A673 (cell line): Measurements from ENCODE around the gene RALGAPA2. TPM values are rescaled to one million over a fixed set of nuclear protein-coding genes. Genes with fewer than 3 reads are reported as not detected.

Experiments
- BruUV-seq: library from RNA; stranded (reverse); fragments of 400-500 nt; replicated peaks from 2 replicates; lab custom pipeline; 2021; lab: Mats Ljungman, UMichigan
- CTCF ChIA-PET: fragments of 300-600 bp; sonication (Branson Sonifier 250); formaldehyde crosslinking; loops from one replicate; lab custom pipeline; 2022; ENCODE audit warnings: antibody characterized with exemption; lab: Charles Lee
- POLR2A ChIA-PET: fragments of 300-600 bp; sonication (Branson Sonifier 250); formaldehyde crosslinking; loops from one replicate; lab custom pipeline; 2022; ENCODE audit warnings: antibody characterized with exemption; ENCODE audit not compliant: low non-redundant PET; lab: Charles Lee
- DNase-seq: peaks from one replicate; pipeline ENCODE4 v3.0.0-alpha.2; 2015; ENCODE audit warnings: low spot score
- H3K27ac ChIP-seq: fragments of 200-600 bp; sonication (generic); 2 replicates; pipeline ENCODE4 v1.5.1; 2016; ENCODE audit warnings: mixed run types, low read depth, mild to moderate bottlenecking, mixed read lengths, antibody characterized with exemption, low read length; ENCODE audit not compliant: poor library complexity, severe bottlenecking
- H3K27me3 ChIP-seq: fragments of 200-600 bp; sonication (generic); replicated peaks from 2 replicates; pipeline ENCODE4 v1.6.1; 2017; ENCODE audit warnings: mixed run types, low read depth, mild to moderate bottlenecking, mixed read lengths, antibody characterized with exemption, low read length; ENCODE audit not compliant: insufficient read depth, poor library complexity
- H3K36me3 ChIP-seq: fragments of 200-600 bp; sonication (generic); 2 replicates; pipeline ENCODE4 v1.6.1; 2016; ENCODE audit warnings: mixed run types, mild to moderate bottlenecking, mixed read lengths, antibody characterized with exemption, low read length; ENCODE audit not compliant: insufficient read depth, poor library complexity, severe bottlenecking
- H3K4me1 ChIP-seq: fragments of 200-600 bp; sonication (generic); 2 replicates; pipeline ENCODE4 v1.6.1; 2017; ENCODE audit warnings: mixed run types, mild to moderate bottlenecking, mixed read lengths, antibody characterized with exemption, low read length; ENCODE audit not compliant: insufficient read depth, poor library complexity, severe bottlenecking
- H3K4me3 ChIP-seq: fragments of 200-600 bp; sonication (generic); 2 replicates; pipeline ENCODE4 v1.5.1; 2016; ENCODE audit warnings: low read depth, mixed run types, mild to moderate bottlenecking, mixed read lengths, low read length; ENCODE audit not compliant: poor library complexity, severe bottlenecking
- H3K9me3 ChIP-seq: fragments of 200-600 bp; sonication (generic); 2 replicates; pipeline ENCODE4 v1.6.1; 2016; ENCODE audit warnings: mixed run types, low read depth, mild to moderate bottlenecking, mixed read lengths, antibody characterized with exemption, low read length; ENCODE audit not compliant: poor library complexity, severe bottlenecking
- CTCF ChIP-seq: fragments of 300-800, 200-600 bp; sonication (generic); conservative IDR thresholded peaks from 2 replicates; pipeline ENCODE4 v1.5.1; 2017; ENCODE audit warnings: low read depth, mild to moderate bottlenecking, antibody characterized with exemption, low read length, moderate library complexity, mixed read lengths
- EZH2 ChIP-seq: fragments of 200-600 bp; sonication (generic); IDR thresholded peaks from 2 replicates; pipeline ENCODE4 v1.6.1; 2017; ENCODE audit warnings: borderline replicate concordance, low read depth, mild to moderate bottlenecking, mixed read lengths, antibody characterized with exemption, low read length; ENCODE audit not compliant: poor library complexity, severe bottlenecking
- intact Hi-C: fragments of 100-400 bp; cut with micrococcal nuclease; formaldehyde crosslinking; loops from one replicate; pipeline ENCODE4 v1.10.0; 2022; ENCODE audit not compliant: unreplicated experiment
- total RNA-seq: library from RNA; stranded (reverse); gene quantifications from 2 replicates; pipeline ENCODE4 v1.2.3, GENCODE V29; 2021

The RALGAPA2 gene
- total RNA-seq, 1 experiment from 2014 or later = 32.4 TPM

DNA sequence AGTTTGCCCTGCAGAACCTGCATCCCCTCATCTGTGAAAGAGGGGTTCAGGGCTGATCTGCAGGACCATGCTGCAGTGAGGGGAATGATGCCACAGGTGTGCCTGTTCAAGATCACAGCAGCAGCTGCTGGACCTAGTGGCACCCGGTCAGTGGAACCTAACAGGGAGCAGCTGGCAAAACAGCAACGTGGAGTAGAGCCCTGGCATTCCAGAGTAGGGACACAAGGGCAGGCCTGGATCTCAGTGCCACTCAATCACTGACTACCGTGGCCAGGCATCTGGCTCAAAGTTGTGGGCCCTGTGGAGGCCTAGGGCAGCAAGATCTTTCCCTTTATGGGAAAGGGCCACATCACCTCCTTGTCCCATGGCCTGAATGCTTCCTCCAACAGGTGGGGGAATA, 282.4 kb downstream of the RALGAPA2 start:
- ChIA-PET CTCF (no interaction called here), POLR2A (no interaction called here)
- intact Hi-C loops = no loop called here
- no TSS peak for BruUV-seq
- H3K4me1 ChIP-seq = no peaks in the 10 kb centered on the region
- no peaks in the 10 kb centered on the region for H3K9me3 ChIP-seq
- TF ChIP-seq CTCF = no peak
- no peaks in the 10 kb centered on the region for H3K27me3 ChIP-seq
- no peak overlapping the region for H3K27ac ChIP-seq
- H3K36me3 ChIP-seq = no peaks in the 10 kb centered on the region
- no peak for DNase-seq
- no peak overlapping the region for H3K4me3 ChIP-seq

DNA sequence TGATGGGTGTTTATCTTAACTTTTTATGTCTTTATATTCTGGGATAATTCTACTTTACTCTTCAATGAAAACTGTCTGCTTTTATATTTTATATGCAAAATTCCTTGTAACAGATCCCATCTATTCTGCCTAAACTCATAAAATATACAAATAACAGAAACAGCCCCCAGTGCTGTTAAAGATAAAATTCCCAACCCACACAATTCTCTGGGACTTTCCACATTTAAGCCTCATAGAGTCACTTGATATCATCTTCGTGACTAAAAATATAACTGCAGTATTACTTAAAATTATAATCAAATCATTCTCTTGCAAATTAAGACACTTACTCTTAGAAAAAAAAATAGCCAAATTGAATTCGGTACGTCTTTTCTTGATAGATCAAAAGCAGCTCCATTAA, 284.4 kb downstream of the RALGAPA2 start:
- TF ChIP-seq CTCF (no peak), EZH2 (no peak)
- no peaks in the 10 kb centered on the region for H3K36me3 ChIP-seq
- H3K27ac ChIP-seq = no peak overlapping the region
- ChIA-PET POLR2A (no interaction called here), CTCF (no interaction called here)
- BruUV-seq = no TSS peak
- no peaks in the 10 kb centered on the region for H3K27me3 ChIP-seq
- no peak for DNase-seq
- no peaks in the 10 kb centered on the region for H3K4me1 ChIP-seq
- H3K9me3 ChIP-seq = no peaks in the 10 kb centered on the region
- no peak overlapping the region for H3K4me3 ChIP-seq
- intact Hi-C loops = no loop called here

GRCh38 chr20:20427227-20427864, 285.1 kb downstream of the RALGAPA2 start:
- ChIA-PET POLR2A (no interaction called here), CTCF (no interaction called here)
- intact Hi-C loops = no loop called here
- BruUV-seq = no TSS peak
- no peak for DNase-seq
- H3K36me3 ChIP-seq = no peaks in the 10 kb centered on the region
- H3K9me3 ChIP-seq = no peaks in the 10 kb centered on the region
- no peak overlapping the region for H3K27ac ChIP-seq
- TF ChIP-seq CTCF (no peak), EZH2 (no peak)
- no peak overlapping the region for H3K4me3 ChIP-seq
- no peaks in the 10 kb centered on the region for H3K4me1 ChIP-seq
- H3K27me3 ChIP-seq = no peaks in the 10 kb centered on the region
